GM04504 (cell line): Measurements from ENCODE around the gene FNDC7.
A peak's percentile ranks its signal among the peaks of the same experiment; 100 is the strongest.
"Not testable (repeated sequence)": the region's sequence is repeated elsewhere in the genome, so short reads cannot be mapped to it uniquely, and the experiment has no call there.

Experiments
- DNase-seq: peaks from one replicate; pipeline ENCODE4 v3.0.0-alpha.2; 2012; ENCODE audit warnings: low read depth

The FNDC7 gene

GRCh38 chr1:108745980-108746381 is 33.3 kb downstream of the FNDC7 start:
- no peak for DNase-seq

DNA sequence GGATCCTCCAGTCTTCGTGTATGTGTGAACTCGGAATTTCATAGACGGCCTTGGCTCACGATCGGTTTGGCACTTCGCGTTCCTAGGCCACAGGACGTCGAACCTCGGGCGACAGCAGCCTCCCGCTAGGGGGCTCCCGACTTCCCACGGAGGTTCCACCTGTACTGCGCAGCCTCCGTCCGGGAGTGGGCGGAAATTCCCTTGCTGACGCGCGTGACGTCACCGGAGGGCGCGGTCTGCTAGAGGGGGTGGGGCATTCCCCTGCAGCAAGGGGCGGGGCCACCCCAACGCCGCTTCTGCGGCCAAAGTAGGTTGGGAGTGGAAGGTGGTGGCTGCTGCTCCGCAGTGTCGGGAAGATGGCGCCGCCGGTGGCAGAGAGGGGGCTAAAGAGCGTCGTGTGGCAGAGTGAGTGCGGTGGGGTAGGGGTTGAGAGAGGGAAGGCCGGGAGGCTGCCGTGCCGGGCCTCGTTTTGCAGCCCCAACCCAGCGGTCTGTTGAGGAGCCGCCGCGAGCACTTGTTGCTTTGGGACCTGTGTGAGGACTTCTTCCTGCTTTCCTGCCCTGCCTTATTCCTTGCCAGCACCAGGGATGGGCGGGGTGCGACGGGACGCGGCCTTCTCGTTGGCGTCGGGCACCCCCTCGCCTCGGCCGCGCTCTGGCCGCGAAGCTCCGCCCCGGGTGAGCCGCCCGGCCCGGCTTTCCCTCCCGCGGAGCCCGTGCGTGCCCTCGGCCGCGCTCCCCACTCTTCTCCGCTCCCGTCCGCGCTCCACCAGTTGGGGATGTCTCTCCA is 33.9 kb downstream of the FNDC7 start, which contains the start of gene STXBP3:
Gene STXBP3, plus strand, starts transcription at position 293 of the 789 bp plus-strand sequence. Its CDS starts 64 bp downstream, at position 357.
- DNase-seq = peak; percentile 94

DNA sequence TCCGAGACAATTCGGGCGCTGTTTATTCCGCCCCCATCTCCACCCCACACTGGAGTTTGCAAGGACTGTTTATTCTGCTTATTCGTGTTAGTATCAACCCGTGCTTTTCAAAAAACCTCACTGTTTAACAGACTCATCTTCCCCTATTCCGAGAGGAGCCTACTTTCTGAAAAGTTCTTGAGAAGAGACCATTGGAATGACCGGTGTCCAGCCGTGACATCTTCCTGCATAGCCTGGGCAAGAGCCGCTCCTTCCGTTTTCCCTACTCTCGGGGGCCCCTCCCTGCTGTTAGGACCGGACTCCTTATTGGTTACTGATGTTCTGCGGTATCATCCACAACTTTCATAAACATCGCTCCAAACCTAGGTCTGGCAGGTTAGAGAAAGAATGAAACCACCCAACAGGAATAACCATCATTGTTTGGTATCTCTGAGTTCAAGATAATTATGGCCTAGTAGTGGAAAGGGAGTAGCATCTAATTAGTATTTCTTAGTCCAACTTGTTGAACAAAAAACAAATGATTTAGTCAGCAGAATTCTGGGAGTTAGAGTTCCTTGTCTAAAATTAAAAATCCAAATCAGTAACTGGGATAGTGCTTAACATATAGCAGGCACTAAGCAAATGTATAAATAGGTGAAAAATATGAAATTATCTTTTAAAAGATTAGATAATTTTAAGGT is 34.6 kb downstream of the FNDC7 start:
- peak; percentile 69 for DNase-seq

DNA sequence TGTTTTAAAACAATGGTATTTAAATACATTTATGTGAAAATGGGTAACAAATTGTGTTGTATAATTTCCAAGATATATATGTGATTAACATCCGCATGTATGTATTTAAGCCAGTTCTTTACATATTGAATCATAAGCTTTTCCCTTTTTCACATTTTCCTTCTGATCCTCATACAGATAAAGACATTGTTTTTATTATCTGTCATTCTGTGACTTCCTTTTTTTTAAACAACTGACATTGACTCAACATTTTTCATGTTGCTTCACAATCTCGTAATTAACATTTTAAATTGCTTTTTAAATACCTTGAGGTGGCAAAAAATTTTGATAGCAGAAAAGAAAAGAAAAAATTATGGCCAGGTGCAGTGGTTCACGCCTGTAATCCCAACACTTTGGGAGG is 35.2 kb downstream of the FNDC7 start:
- DNase-seq = no peak

- DNase-seq = no peak
Measured at GRCh38 chr1:108749081-108749480, 36.4 kb downstream of the FNDC7 start.

- DNase-seq = no peak
Measured at GRCh38 chr1:108750476-108751181, 37.9 kb downstream of the FNDC7 start.

DNA sequence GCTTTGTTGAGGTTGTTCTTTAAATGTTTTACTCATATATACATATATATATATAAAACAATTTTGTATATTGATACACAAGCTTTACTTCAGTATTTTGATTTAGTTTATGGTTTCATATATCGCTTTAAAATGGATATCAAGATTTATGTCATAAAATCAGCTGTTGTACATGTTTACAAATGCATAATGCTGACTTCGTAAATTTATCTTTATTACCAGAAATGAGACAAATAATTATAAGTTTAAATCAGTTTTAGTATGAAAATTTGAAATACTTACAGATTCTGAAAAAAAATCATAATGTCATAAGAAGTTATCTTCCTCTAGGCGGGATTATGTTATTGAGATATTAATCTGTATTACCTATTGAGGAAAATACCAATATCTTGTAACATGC is 40.7 kb downstream of the FNDC7 start:
- DNase-seq = no peak

DNA sequence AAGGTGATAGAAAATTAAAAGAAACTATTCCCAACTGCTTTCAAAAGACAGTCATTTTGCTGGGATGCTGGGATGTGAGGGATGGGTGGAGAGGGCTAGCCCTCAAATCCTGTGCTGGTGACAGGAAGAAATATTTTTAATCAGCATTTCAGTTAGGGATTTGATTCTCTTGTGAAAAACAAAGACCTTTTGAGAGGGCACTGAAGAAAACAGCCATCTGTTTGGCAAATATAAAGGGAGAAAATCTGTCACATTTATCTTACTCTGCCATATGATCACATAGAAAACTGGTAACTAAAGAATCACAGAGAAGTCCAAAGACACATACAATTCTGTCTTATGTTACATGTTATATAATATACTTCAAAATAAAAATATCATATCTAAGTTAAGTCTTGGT is 46.1 kb downstream of the FNDC7 start:
- no peak for DNase-seq

DNA sequence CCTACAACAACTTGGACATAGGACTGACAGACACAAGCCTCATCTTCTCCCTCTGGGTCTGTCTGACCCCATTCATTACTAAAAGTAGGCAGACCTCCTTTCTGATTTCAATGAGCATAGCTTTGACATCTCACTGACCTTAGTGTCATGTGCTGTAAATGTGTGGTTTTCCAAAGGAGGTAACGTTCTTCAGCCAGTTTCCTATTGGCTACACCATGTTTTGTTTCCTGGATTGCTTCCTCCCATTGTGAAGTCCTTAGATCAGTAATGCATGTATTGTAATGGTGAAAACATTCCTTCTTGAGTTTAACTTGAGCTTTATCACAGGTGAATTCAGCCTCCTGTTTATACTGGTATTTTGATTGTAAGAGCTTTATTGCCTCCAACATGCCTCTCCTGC is 54.4 kb downstream of the FNDC7 start:
- no peak for DNase-seq

- DNase-seq = no peak
Measured at GRCh38 chr1:108767708-108768107, 55.0 kb downstream of the FNDC7 start.

DNA sequence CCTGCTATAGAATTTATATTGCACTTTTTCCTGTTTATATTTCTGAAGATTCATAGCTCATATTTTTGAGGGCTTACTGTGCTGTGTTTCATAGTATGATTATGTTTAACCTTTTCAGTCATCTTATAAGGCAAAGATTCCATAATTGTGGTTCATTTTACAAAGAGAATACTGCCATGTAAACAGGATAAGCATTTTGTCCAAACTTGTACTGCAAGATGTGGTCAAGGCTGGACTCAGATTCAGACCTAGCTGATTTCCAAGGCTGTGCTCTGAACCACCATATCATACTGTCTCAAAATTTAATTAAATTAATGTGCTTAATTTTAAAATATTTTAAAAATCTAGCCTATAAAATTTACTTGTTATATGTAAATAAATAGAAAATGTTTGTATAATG is 65.1 kb downstream of the FNDC7 start:
- DNase-seq = no peak

DNA sequence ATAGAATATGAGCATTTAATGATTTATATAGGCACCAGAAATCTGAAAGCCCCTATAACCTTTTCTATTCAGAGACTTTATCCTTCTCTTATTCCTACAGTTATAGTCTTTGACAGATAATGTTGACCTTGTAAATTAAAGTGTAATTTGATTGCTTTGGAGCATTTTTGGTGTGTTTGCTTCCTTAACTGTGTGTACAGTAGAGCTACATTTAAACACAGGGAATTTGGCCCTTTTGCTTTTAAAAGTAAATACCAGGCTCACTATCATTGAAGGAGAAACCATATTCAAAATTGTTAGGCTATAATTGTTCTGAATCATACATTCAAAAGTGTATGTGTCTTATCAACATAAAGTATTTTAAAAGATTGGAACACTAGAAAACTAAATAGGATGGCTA is 66.7 kb downstream of the FNDC7 start:
- DNase-seq = no peak

DNA sequence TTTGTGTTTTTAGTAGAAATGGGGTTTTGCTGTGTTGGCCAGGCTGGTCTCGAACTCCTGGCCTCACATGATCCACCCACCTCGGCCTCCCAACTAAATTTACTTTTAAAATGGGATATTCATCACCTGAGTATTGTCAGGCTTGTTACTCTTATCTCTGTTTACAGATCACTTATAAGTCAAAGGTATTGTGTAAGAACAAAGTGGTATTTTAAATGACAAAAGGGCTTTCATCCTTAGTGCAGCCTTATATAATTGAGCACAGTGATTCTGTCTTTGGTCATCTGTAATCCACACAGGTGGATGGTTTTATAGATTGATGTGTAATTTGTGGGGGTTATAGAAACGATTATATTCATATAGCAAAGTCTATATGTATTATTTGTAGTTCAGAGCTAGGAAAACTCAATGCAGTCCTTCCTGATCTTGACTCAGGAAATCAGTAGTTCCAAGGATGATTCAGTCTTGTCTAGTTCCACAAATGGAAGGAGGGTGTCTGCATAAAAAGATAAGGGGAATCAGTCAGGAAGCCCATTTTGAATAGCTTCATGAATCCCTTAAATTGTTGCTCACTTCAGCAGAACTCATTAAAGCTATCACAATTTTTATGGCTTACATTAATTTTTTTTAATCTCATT is 68.3 kb downstream of the FNDC7 start:
- DNase-seq = no peak

DNA sequence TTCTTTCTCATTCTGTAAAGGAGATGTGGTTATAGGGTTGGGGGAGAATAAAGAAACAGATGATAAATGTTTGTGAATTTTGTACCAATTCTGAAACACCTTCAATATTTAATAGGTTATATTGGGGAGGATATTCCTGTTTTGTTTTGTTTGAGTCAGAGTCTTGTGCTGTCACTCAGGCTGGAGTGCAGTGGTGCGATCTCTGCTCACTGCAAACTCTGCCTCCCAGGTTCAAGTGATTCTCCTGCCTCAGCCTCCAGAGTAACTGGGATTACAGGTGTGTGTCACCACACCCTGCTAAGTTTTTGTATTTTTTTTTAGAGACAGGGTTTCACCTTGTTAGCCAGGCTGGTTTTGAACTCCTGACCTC is 68.9 kb downstream of the FNDC7 start:
- DNase-seq = not testable (repeated sequence)

GRCh38 chr1:108785264-108785663 is 72.6 kb downstream of the FNDC7 start:
- DNase-seq = no peak

DNA sequence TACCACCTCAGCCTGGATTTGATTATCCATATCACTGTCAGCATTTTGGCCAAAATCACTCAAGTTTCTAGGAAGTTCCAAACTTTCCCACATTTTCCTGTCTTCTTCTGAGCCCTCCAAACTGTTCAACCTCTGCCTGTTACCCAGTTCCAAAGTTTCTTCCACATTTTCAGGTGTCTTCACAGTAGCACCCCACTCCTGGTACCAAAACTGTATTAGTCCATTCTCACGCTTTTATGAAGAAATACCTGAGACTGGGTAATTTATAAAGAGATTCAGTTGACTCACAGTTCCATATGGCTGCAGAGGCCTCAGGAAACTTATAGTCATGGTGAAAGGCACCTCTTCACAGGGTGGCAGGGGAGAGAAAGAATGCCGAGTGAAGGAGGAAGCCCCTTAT is 73.2 kb downstream of the FNDC7 start:
- DNase-seq = no peak

- DNase-seq = no peak
Measured at GRCh38 chr1:108791790-108792189, 79.1 kb downstream of the FNDC7 start.
